ENCODE results near the gene SPO11. TPM values are rescaled to one million over a fixed set of nuclear protein-coding genes. Genes with fewer than 3 reads are reported as not detected.

The SPO11 gene
- polyA plus RNA-seq (2011; rRNA removed) (not detected in 2 replicates), polyA plus RNA-seq (2017; fragmentation: RNase III; extraction: RNeasy Plus Mini Kit Qiagen cat#74134 plus additional on column Dnase treatment) (not detected in 3 replicates), polyA minus RNA-seq (2011; rRNA and poly(A)+ RNA removed) (not detected in 2 replicates)
- polyA plus RNA-seq (2012; cell fraction: cytosol; rRNA removed), result not detected in 2 replicates
- polyA plus RNA-seq (2012; cell fraction: nucleus; rRNA removed), result not detected in 2 replicates

GRCh38 chr20:57329608-57330221 is at the start of gene SPO11:
Gene SPO11 (plus strand): TSS chr20:57329803. CDS start chr20:57329868, 65 bp downstream.
- ChIA-PET POLR2A (no interaction called here), CTCF (interaction anchor here (0.6 to 7.9 kb wide), 4 partner anchors 14 to 239 kb away, joined by 3 to 55 read pairs (median 12); no protein-coding TSS in a partner anchor)
- Histone ChIP-seq H3K27ac (no peak within 1 kb of the TSS), H3K4me3 (no peak within 1 kb of the TSS), H3K9me3 (no peaks in the 10 kb centered on the region), H3K4me1 (no peaks in the 10 kb centered on the region), H3K4me2 (no peak within 1 kb of the TSS)
- FAIRE-seq (no peak), ATAC-seq (no peak), DNase-seq (ENCODE audit: low read depth in 1 of 2, low spot score in 1 of 2) (no peak)
- TF ChIP-seq RAD21 (conservative IDR thresholded peaks at IDR 0.05 in 1 of 2, IDR thresholded peaks at IDR 0.05 in 1 of 2) (0 out of 5 replicates have a peak, but pooled peaks of 1 of the 2 experiments have one; percentile 5), CEBPB (IDR thresholded peaks at IDR 0.05) (no peak)
- WGBS (ENCODE audit: missing lambda C conversion rate), result 81% methylated on average over 22 of the region's 40 CpGs

- H3K9me3 ChIP-seq, result no peaks in the 10 kb centered on the region
- no peak for TF ChIP-seq RFX5 (IDR thresholded peaks at IDR 0.05)
- TF ChIP-seq EHF (CRISPR knock-in tag; IDR thresholded peaks at IDR 0.05), result no peak
- no peak for TF ChIP-seq ELK1 (IDR thresholded peaks at IDR 0.05; ENCODE audit: low read depth, low read length)
Observed at GRCh38 chr20:57280221-57280620, 49.4 kb upstream of the SPO11 start.

GRCh38 chr20:57281900-57282299 is 47.7 kb upstream of the SPO11 start:
- no peak overlapping the region for H3K4me3 ChIP-seq
- POLR2A ChIA-PET, result no interaction called here
- H3K4me2 ChIP-seq, result no peak overlapping the region
- CTCF ChIA-PET, result interaction anchor here (1.0 to 1.5 kb wide), 4 partner anchors 11 to 192 kb away, joined by 3 to 4 read pairs (median 3); no protein-coding TSS in a partner anchor
- ATAC-seq (no peak), DNase-seq (ENCODE audit: low read depth in 1 of 2, low spot score in 1 of 2) (no peak), FAIRE-seq (no peak)
- no peak overlapping the region for H3K27ac ChIP-seq
- WGBS (ENCODE audit: missing lambda C conversion rate), result 43% methylated on average over 7 of the region's 7 CpGs
- no peaks in the 10 kb centered on the region for H3K4me1 ChIP-seq
- TF ChIP-seq BCL3 (IDR thresholded peaks at IDR 0.05) (no peak), POLR2A (IDR thresholded peaks at IDR 0.05; ENCODE audit: low read length) (no peak), FOSB (CRISPR knock-in tag; IDR thresholded peaks at IDR 0.05) (no peak), ZFP36 (IDR thresholded peaks at IDR 0.05; ENCODE audit: borderline replicate concordance, partially characterized antibody) (no peak), BHLHE40 (IDR thresholded peaks at IDR 0.05; ENCODE audit: low read depth, low read length) (no peak), USF2 (IDR thresholded peaks at IDR 0.05) (no peak), FOXS1 (CRISPR knock-in tag; IDR thresholded peaks at IDR 0.05) (no peak), MAFK (IDR thresholded peaks at IDR 0.05; ENCODE audit: partially characterized antibody) (no peak), RNF2 (IDR thresholded peaks at IDR 0.05; ENCODE audit: borderline replicate concordance, low read depth) (no peak), HOXB13 (CRISPR knock-in tag; IDR thresholded peaks at IDR 0.05; ENCODE audit: low read depth) (no peak), REST (IDR thresholded peaks at IDR 0.05) (no peak), KDM5A (IDR thresholded peaks at IDR 0.05) (no peak), RAD21 (conservative IDR thresholded peaks at IDR 0.05 in 1 of 2, IDR thresholded peaks at IDR 0.05 in 1 of 2) (no peak), EHMT2 (IDR thresholded peaks at IDR 0.05; ENCODE audit: low read depth) (no peak), NFE2L2 (conservative IDR thresholded peaks at IDR 0.05; ENCODE audit: low read length) (no peak), CBX2 (IDR thresholded peaks at IDR 0.05; ENCODE audit: borderline replicate concordance, low read depth) (no peak), ZC3H11A (IDR thresholded peaks at IDR 0.05) (no peak), KDM1A (IDR thresholded peaks at IDR 0.05; ENCODE audit: low read depth) (no peak), NPAS2 (CRISPR knock-in tag; IDR thresholded peaks at IDR 0.05; ENCODE audit: borderline replicate concordance) (no peak), ESRRA (IDR thresholded peaks at IDR 0.05; ENCODE audit: borderline replicate concordance, low read length) (no peak)
- H3K9me3 ChIP-seq, result no peaks in the 10 kb centered on the region

More at GRCh38 chr20:57280221-57280620, 49.4 kb upstream of the SPO11 start:
- 59% methylated on average over 10 of the region's 10 CpGs for WGBS (ENCODE audit: missing lambda C conversion rate)
- ATAC-seq, result 0 out of 6 replicates have a peak, but pooled peaks of 1 of the 2 experiments have one; percentile 38
- Histone ChIP-seq H3K4me1 (no peaks in the 10 kb centered on the region), H3K27ac (no peak overlapping the region), H3K4me3 (no peak overlapping the region), H3K4me2 (no peak overlapping the region)
- CTCF ChIA-PET, result interaction anchor here (0.9 kb wide), 1 partner anchor 11 kb away, joined by 3 read pairs; no protein-coding TSS in a partner anchor
- FAIRE-seq, result no peak
- POLR2A ChIA-PET, result no interaction called here
- DNase-seq (ENCODE audit: low read depth in 1 of 2, low spot score in 1 of 2), result no peak
